Gastrocnemius medialis (tissue), 4 donors: Measurements from ENCODE around the gene PAFAH2.
A peak's percentile ranks its signal among the peaks of the same experiment; 100 is the strongest.

Experiments
- CTCF ChIP-seq, 5 experiments: fragments of 450-650 bp in 3 of 5; fragments of 200-600 bp in 2 of 5; sonication (generic) in 2 of 5; IDR thresholded peaks in 4 of 5; conservative IDR thresholded peaks in 1 of 5; 1 replicate in 4 of 5; 2 replicates in 1 of 5; pipeline ENCODE4 v1.5.1; 2016 to 2019; ENCODE audit warnings: antibody characterized with exemption in 5 of 5, mild to moderate bottlenecking in 3 of 5, moderate library complexity in 3 of 5
- POLR2A ChIP-seq, 2 donors: fragments of 450-650 bp; IDR thresholded peaks; one replicate each; pipeline ENCODE4 v1.6.1; 2017; ENCODE audit warnings: antibody characterized with exemption in 2 of 2, mild to moderate bottlenecking in 2 of 2, moderate library complexity in 2 of 2

- TF ChIP-seq CTCF (IDR thresholded peaks at IDR 0.05 in 4 of 5, conservative IDR thresholded peaks at IDR 0.05 in 1 of 5) (peak; percentile 94 to 100 (median 99)), POLR2A (IDR thresholded peaks at IDR 0.05) (peak in 1 of 2 donors; percentile 63)
These were observed at the start of gene PAFAH2 for GRCh38 chr1:25997828-25998761.
